Ascending aorta (tissue), 2 donors: ENCODE data around the gene ABCG5. TPM values are rescaled to one million over a fixed set of nuclear protein-coding genes. Genes with fewer than 3 reads are reported as not detected.

Source experiments
- DNase-seq, 2 donors: peaks; one replicate each; pipeline ENCODE4 v3.0.0-alpha.2; 2019; ENCODE audit warnings: low spot score in 2 of 2
- H3K27ac ChIP-seq, 2 donors: fragments of 200-600 bp; sonication (generic); one replicate each; pipeline ENCODE4 v1.5.1; 2016 to 2017; ENCODE audit warnings: mild to moderate bottlenecking in 1 of 2
- H3K27me3 ChIP-seq: fragments of 200-600 bp; sonication (generic); one replicate; pipeline ENCODE4 v1.5.1; 2017
- H3K36me3 ChIP-seq, 2 donors: fragments of 200-600 bp; sonication (generic); one replicate each; pipeline ENCODE4 v1.5.1; 2016
- H3K4me1 ChIP-seq, 2 donors: fragments of 200-600 bp; sonication (generic); one replicate each; pipeline ENCODE4 v1.5.1; 2016 to 2017; ENCODE audit warnings: mild to moderate bottlenecking in 1 of 2
- H3K4me3 ChIP-seq, 2 donors: fragments of 200-600 bp; sonication (generic); one replicate each; pipeline ENCODE4 v1.5.1; 2016 to 2017; ENCODE audit warnings: mild to moderate bottlenecking in 1 of 2
- H3K9me3 ChIP-seq, 2 donors: fragments of 200-600 bp; sonication (generic); one replicate each; pipeline ENCODE4 v1.5.1; 2016
- CTCF ChIP-seq, 3 experiments: fragments of 200-600 bp in 2 of 3; fragments of 450-650 bp in 1 of 3; sonication (generic) in 2 of 3; IDR thresholded peaks; one replicate each; pipeline ENCODE4 v1.5.1; 2016 to 2019; ENCODE audit warnings: antibody characterized with exemption in 3 of 3, mild to moderate bottlenecking in 1 of 3, moderate library complexity in 1 of 3
- intact Hi-C: fragments of 100-400 bp; cut with DNase I; formaldehyde crosslinking; loops from one replicate; pipeline ENCODE4 v1.15.1; 2023
- total RNA-seq: library from RNA; depleted of rRNA; stranded (reverse); fragments of >200 nt; gene quantifications from one replicate; pipeline ENCODE4 v1.1.0, GENCODE V29; 2016

Gene ABCG5
- total RNA-seq, 1 donor from 2014 or later, result 4.0 TPM

DNA sequence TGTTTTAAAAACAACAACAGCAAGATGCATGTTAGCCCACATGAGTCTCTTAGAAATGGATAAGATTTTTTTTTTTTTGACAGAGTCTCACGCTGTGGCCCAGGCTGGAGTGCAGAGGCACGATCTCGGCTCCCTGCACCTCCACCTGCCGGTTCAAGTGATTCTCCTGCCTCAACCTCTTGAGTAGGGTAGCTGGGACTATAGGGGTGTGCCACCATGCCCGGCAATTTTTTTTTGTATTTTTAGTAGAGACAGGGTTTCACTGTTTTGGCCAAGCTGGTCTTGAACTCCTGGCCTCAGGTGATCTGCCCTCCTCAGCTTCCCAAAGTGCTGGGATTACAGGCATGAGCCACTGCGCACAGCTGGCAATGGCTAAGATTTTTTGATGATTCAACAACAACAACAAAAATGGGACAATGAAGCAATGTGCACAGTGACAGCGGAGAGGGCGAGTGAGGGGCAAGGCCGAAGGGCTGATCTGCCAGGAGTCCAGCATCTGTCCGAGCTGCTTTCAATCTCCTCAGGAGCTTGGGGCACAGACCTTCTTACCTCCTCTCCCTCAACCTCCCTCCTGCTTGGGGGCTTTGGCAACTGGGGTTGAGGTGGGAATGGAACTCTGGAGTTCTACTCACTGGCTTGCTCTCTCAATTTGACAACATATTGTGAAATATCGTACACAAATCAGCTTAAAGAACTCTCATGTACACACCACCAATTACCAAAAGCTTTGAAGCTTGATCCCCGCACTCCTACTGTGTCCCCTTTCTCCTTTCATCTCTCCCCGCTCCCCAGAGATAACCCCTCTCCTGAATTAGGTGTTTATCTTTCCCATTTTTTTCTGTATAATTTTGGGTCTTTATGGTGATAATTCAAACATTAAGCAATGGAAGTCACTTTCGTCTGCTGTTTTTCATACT is 3.6 kb upstream of the ABCG5 start:
- H3K9me3 ChIP-seq, result no peaks in the 10 kb centered on the region
- no peak for TF ChIP-seq CTCF (IDR thresholded peaks at IDR 0.05)
- no peaks in the 10 kb centered on the region for H3K27me3 ChIP-seq
- H3K36me3 ChIP-seq, result no peaks in the 10 kb centered on the region
- no peak for DNase-seq
- no peak overlapping the region for H3K4me3 ChIP-seq
- H3K27ac ChIP-seq, result no peak overlapping the region
- intact Hi-C loops, result no loop called here
- no peaks in the 10 kb centered on the region for H3K4me1 ChIP-seq

DNA sequence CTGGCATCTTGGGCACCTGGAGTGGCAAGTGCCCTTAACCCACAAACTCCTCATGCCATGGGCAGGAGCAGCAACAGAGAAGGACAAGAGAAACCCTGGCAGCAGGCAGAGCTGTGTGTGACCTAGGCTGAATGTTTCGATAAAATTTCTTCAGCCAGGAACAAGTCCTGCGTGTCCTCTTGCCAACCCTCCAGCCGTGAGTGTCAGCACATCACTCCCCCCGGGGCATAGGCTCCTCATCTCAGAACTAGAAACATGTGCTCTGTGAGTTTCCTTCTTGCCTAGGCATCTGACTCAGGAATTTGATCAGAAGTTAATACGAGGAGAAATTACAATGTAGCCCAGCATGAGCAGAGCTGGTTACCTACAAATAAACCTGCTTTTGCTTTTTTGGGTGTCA is 2.3 kb upstream of the ABCG5 start:
- DNase-seq, result no peak
- intact Hi-C loops, result no loop called here
- no peaks in the 10 kb centered on the region for H3K36me3 ChIP-seq
- H3K4me1 ChIP-seq, result no peaks in the 10 kb centered on the region
- TF ChIP-seq CTCF (IDR thresholded peaks at IDR 0.05), result no peak
- H3K9me3 ChIP-seq, result no peaks in the 10 kb centered on the region
- H3K4me3 ChIP-seq, result no peak overlapping the region
- H3K27ac ChIP-seq, result no peak overlapping the region
- no peaks in the 10 kb centered on the region for H3K27me3 ChIP-seq

GRCh38 chr2:43839776-43840564 is 1.3 kb upstream of the ABCG5 start:
- H3K9me3 ChIP-seq, result no peaks in the 10 kb centered on the region
- H3K27me3 ChIP-seq, result no peaks in the 10 kb centered on the region
- no peaks in the 10 kb centered on the region for H3K4me1 ChIP-seq
- H3K36me3 ChIP-seq, result no peaks in the 10 kb centered on the region
- no peak for DNase-seq
- no peak for TF ChIP-seq CTCF (IDR thresholded peaks at IDR 0.05)
- intact Hi-C loops, result no loop called here
- no peak overlapping the region for H3K4me3 ChIP-seq
- no peak overlapping the region for H3K27ac ChIP-seq

DNA sequence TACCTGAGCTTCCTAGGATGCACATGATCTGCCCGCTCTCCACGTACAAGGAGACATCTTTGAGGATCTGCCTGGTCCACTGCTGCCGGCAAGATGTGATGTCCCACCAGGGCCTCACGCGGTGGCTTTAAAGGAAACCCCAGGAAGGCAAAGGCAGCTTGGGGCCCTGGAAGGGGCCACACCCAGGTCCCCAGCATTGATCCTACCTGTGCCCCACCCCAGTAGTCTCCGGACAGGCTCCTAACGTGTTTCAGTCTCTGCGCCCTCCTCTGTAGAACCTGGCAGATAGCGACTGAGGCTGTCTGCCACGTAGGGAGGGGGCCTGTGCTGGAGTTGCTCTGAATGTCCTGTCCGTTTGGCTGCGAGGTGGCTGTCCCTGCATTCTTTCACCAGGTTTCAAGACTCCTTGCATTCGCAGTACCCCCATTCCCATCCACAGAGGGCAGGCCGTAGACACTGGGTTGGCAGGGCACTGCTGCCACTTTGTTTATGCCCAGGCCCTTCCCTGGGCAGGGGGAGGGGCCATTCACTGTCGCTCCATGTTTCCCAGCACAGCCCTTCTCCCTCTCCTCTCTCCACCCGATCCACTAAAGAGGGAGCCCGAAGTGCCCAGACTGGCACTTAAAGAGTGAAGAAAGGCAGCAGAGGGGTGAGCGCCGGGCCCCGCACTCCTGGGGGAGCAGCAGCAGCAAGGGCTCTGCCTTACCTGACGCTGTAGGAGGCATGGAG is 644 bp downstream of the ABCG5 start:
- no peaks in the 10 kb centered on the region for H3K27me3 ChIP-seq
- intact Hi-C loops, result no loop called here
- H3K36me3 ChIP-seq, result no peaks in the 10 kb centered on the region
- no peaks in the 10 kb centered on the region for H3K9me3 ChIP-seq
- no peak for DNase-seq
- no peaks in the 10 kb centered on the region for H3K4me1 ChIP-seq
- no peak overlapping the region for H3K27ac ChIP-seq
- TF ChIP-seq CTCF (IDR thresholded peaks at IDR 0.05), result no peak
- H3K4me3 ChIP-seq, result no peak overlapping the region

- H3K4me3 ChIP-seq, result no peak overlapping the region
- TF ChIP-seq CTCF (IDR thresholded peaks at IDR 0.05), result no peak
- H3K36me3 ChIP-seq, result no peaks in the 10 kb centered on the region
- DNase-seq, result no peak
- no peaks in the 10 kb centered on the region for H3K4me1 ChIP-seq
- H3K27me3 ChIP-seq, result no peaks in the 10 kb centered on the region
- intact Hi-C loops, result no loop called here
- H3K27ac ChIP-seq, result no peak overlapping the region
- H3K9me3 ChIP-seq, result no peaks in the 10 kb centered on the region
Observed at GRCh38 chr2:43837033-43837432, 1.6 kb downstream of the ABCG5 start.
